ENCODE data around the gene TBC1D26.
"Not testable (repeated sequence)": the region's sequence is repeated elsewhere in the genome, so short reads cannot be mapped to it uniquely, and the experiment has no call there.

Gene TBC1D26

DNA sequence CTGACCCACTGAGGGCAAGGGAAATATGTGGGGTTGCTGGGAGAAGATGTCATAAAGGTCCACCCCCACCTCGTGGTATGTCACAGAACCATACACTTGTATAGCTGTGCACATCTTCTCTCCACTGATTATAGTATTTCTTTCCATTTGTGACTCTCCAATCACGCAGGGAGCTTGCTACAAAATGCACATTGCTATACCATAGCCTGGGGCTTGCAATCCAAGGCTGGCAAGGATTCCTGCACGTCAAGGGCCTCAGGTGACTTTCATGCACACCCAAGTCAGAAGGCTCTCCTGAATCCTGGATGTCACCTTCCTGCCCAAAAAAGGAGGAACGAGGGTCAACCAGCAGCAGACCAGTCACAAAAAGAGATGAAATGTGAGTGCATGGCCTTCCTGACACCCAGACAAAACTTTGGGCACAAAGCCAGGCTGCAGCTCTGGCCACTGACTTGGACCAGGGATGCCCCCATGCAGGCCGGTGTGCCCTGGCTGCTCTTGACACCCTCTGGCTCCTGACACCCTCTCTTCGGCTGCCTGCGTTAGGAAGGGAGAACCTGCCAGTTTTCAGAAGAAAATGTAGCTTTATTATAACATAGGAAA is 12.1 kb downstream of the TBC1D26 start:
- no peak for DNase-seq

GRCh38 chr17:15744885-15745284 is 12.8 kb downstream of the TBC1D26 start:
- no peak for DNase-seq

DNA sequence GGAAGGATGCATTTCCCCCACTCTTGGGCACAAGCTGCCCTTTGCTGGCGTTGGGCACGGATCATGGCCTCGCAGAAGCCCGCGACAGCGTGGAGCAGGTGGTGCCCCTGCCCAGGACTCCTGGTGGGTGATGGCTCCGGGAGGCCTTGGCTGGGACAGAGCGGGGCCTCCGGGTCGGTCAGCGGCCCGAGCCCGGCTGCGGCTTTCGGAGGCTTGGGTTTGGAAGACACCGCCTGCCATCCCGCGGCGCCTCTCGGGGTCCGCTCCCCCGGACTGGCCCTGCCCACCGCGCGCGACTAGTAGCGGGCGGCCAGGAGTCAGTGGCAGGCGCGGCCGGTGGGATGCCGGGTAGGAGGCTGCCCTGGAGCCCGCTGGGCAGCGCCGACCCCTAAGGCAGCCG is 17.3 kb downstream of the TBC1D26 start:
- not testable (repeated sequence) for DNase-seq

GRCh38 chr17:15768865-15769533 is 36.9 kb downstream of the TBC1D26 start:
- not testable (repeated sequence) for DNase-seq

DNA sequence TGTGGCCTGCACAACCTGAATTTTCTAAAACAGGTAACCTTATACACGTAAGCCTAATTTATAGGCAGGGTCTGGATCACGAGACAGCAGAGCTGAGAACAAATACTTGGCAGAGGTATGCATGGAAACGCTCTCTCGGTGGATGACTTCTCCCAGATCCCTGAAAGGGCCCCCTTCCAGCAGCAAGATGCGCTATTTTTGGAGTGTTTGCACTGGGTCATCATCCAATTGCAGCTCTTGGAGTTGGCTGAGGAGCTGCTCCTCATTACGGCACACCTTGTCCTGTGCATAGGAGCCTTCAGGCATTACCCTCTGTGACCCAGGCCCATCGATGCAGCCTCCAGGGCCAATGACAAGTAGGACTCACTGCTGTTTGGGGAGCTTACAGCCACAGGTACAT is 38.6 kb downstream of the TBC1D26 start:
- DNase-seq: not testable (repeated sequence)

- DNase-seq: no peak
Measured at GRCh38 chr17:15776871-15777270, 44.8 kb downstream of the TBC1D26 start.

GRCh38 chr17:15777297-15777696 is 45.2 kb downstream of the TBC1D26 start:
- no peak for DNase-seq

DNA sequence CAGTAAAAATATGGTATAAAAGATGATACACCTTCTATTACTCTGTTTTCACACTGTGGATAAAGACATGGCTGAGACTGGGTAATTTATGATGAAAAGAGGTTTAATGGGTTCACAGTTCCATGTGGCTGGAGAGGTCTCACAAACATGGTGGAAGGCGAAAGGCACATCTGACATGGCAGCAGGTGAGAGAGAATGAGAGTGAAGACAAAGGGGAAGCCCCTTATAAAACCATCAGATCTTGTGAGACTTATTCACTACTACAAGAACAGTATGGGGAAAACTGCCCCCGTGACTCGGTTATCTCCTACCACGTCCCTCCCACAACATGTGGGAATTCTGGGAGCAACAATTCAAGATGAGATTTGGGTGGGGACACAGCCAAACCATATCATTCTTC is 45.6 kb downstream of the TBC1D26 start:
- DNase-seq: no peak

- no peak for DNase-seq
Measured at GRCh38 chr17:15779119-15779518, 47.0 kb downstream of the TBC1D26 start.

GRCh38 chr17:15780188-15780587 is 48.1 kb downstream of the TBC1D26 start:
- no peak for DNase-seq

- no peak for DNase-seq
Measured at GRCh38 chr17:15782866-15783265, 50.8 kb downstream of the TBC1D26 start.

- no peak for DNase-seq
Measured at GRCh38 chr17:15783461-15783860, 51.4 kb downstream of the TBC1D26 start.

- not testable (repeated sequence) for DNase-seq
Measured at GRCh38 chr17:15784351-15784750, 52.3 kb downstream of the TBC1D26 start.

DNA sequence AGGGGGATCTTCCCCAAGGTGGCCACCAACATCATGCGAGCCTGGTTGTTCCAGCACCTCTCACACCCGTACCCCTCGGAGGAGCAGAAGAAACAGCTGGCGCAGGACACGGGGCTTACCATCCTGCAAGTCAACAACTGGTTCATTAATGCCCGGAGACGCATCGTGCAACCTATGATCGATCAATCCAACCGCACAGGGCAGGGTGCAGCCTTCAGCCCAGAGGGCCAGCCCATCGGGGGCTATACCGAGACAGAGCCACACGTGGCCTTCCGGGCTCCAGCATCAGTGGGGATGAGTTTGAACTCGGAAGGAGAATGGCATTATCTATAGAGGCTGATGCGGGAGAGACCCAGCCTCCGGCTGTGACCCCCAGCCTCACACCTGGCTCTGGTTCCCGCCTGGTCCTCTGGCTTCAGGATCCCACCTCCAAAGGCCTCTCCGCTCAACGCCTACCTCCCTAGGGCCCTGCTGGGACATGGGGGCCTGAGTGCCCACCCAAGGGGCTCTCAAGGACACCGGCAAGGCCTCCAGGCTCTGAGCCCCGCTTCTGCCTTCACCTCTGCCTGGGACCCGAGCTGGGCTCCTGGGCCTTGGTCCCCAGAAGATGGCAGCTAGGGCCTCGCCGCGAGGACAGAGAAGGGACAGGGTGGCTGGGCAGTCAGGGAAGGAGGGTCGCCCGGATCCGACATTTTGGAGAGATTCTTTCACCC is 55.4 kb downstream of the TBC1D26 start:
- DNase-seq: not testable (repeated sequence)

- DNase-seq: not testable (repeated sequence)
Measured at GRCh38 chr17:15788365-15788764, 56.3 kb downstream of the TBC1D26 start.

Measured in NCI-H748 treated with DMSO at 0.1 percent for 48 hours (cell line).